SK-N-SH (cell line): ENCODE results near the gene UBXN2A. TPM values are rescaled to one million over a fixed set of nuclear protein-coding genes. Genes with fewer than 3 reads are reported as not detected.
A peak's percentile ranks its signal among the peaks of the same experiment; 100 is the strongest.

Experiments used
- CTCF ChIA-PET: fragments of 300-600, 350-600 bp; formaldehyde crosslinking; extraction: SDS; loops from one replicate; lab custom pipeline; 2021; lab: Yijun Ruan, JAX
- POLR2A ChIA-PET: fragments of 350-600 bp; sonication (Branson Sonifier 250); formaldehyde crosslinking; extraction: SDS; loops from one replicate; lab custom pipeline; 2020; ENCODE audit warnings: antibody characterized with exemption, inconsistent platforms; lab: Yijun Ruan, JAX
- DNase-seq: peaks from one replicate; pipeline ENCODE4 v3.0.0; 2012
- H2AFZ ChIP-seq: fragments of 200-600 bp; sonication (generic); 2 replicates; pipeline ENCODE4 v1.8.1; 2016; ENCODE audit warnings: antibody characterized with exemption, mild to moderate bottlenecking, low read depth
- H3F3A ChIP-seq: fragments of 200-600 bp; sonication (generic); replicated peaks from 2 replicates; pipeline ENCODE3; 2016; ENCODE audit warnings: antibody characterized with exemption, mild to moderate bottlenecking; ENCODE audit not compliant: insufficient read depth
- H3K27ac ChIP-seq, 2 experiments: fragments of 200-500 bp in 1 of 2; fragments of 200-600 bp in 1 of 2; sonication (Bioruptor generic) in 1 of 2; sonication (generic), shearing (Covaris generic) in 1 of 2; 2 replicates each; pipeline versions ENCODE4 v1.5.1 to v1.6.1; 2014 to 2016; ENCODE audit warnings: low read depth in 2 of 2, inconsistent platforms in 1 of 2, low read length in 1 of 2, mild to moderate bottlenecking in 1 of 2, mixed read lengths in 1 of 2
- H3K27me3 ChIP-seq: fragments of 200-600 bp; sonication (generic), shearing (Covaris generic); 2 replicates; pipeline ENCODE4 v1.6.1; 2016; ENCODE audit warnings: mixed run types; ENCODE audit not compliant: insufficient read depth
- H3K36me3 ChIP-seq, 2 experiments: fragments of 200-500 bp in 1 of 2; fragments of 200-600 bp in 1 of 2; sonication (Bioruptor generic) in 1 of 2; sonication (generic) in 1 of 2; replicated peaks in 1 of 2; 2 replicates each; pipeline versions ENCODE3 to v1.5.1; 2014 to 2016; ENCODE audit warnings: low read length in 1 of 2, mild to moderate bottlenecking in 1 of 2; ENCODE audit not compliant: insufficient read depth in 2 of 2, control insufficient read depth in 1 of 2
- H3K4me1 ChIP-seq, 2 experiments: fragments of 200-500 bp in 1 of 2; fragments of 200-600 bp in 1 of 2; sonication (Bioruptor generic) in 1 of 2; sonication (generic), shearing (Covaris generic) in 1 of 2; 2 replicates each; pipeline versions ENCODE4 v1.5.1 to v1.6.1; 2014 to 2016; ENCODE audit warnings: low read depth in 1 of 2, low read length in 1 of 2, mixed run types in 1 of 2; ENCODE audit not compliant: insufficient read depth in 2 of 2, control insufficient read depth in 1 of 2
- H3K4me2 ChIP-seq: fragments of 200-600 bp; sonication (generic), shearing (Covaris generic); 2 replicates; pipeline ENCODE4 v1.6.1; 2017; ENCODE audit warnings: mixed run types
- H3K4me3 ChIP-seq, 2 experiments: fragments of 200-500 bp in 1 of 2; fragments of 200-600 bp in 1 of 2; sonication (Bioruptor generic) in 1 of 2; sonication (generic), shearing (Covaris generic) in 1 of 2; 2 replicates each; pipeline versions ENCODE4 v1.5.1 to v1.8.1; 2014 to 2016; ENCODE audit warnings: low read depth in 2 of 2, inconsistent platforms in 1 of 2, low read length in 1 of 2, mild to moderate bottlenecking in 1 of 2, mixed read lengths in 1 of 2, moderate library complexity in 1 of 2
- H3K79me2 ChIP-seq: fragments of 200-600 bp; sonication (generic); 2 replicates; pipeline ENCODE4 v1.8.1; 2017; ENCODE audit warnings: mild to moderate bottlenecking; ENCODE audit not compliant: insufficient read depth
- H3K9ac ChIP-seq: fragments of 200-600 bp; sonication (generic); 2 replicates; pipeline ENCODE4 v1.6.1; 2017; ENCODE audit warnings: mixed run types
- H3K9me2 ChIP-seq: fragments of 200-600 bp; sonication (generic); 2 replicates; pipeline ENCODE4 v1.6.1; 2017; ENCODE audit warnings: mixed run types
- H3K9me3 ChIP-seq: fragments of 200-600 bp; sonication (generic); 2 replicates; pipeline ENCODE4 v1.6.1; 2017; ENCODE audit warnings: mixed run types, mild to moderate bottlenecking, moderate library complexity
- H4K20me1 ChIP-seq: fragments of 200-600 bp; sonication (generic); 2 replicates; pipeline ENCODE4 v1.6.1; 2017; ENCODE audit warnings: mild to moderate bottlenecking, mixed run types; ENCODE audit not compliant: insufficient read depth
- CHD2 ChIP-seq: fragments of 150-350 bp; IDR thresholded peaks from 2 replicates; pipeline ENCODE4 v1.6.1; 2018; ENCODE audit warnings: low read length; ENCODE audit not compliant: partially characterized antibody
- ELF1 ChIP-seq: IDR thresholded peaks from 2 replicates; pipeline ENCODE4 v1.4.0; 2012
- EP300 ChIP-seq, 2 experiments: IDR thresholded peaks; 2 replicates each; pipeline versions ENCODE4 v1.4.0 to v1.6.1; 2012; ENCODE audit warnings: borderline replicate concordance in 1 of 2, low read depth in 1 of 2, low read length in 1 of 2
- EZH2phosphoT487 ChIP-seq: fragments of 200-600 bp; sonication (generic); IDR thresholded peaks from 2 replicates; pipeline ENCODE4 v1.6.1; 2017; ENCODE audit warnings: low read depth, mixed run types, mild to moderate bottlenecking, antibody characterized with exemption, moderate library complexity, borderline replicate concordance
- FOSL2 ChIP-seq: IDR thresholded peaks from 2 replicates; pipeline ENCODE4 v1.4.0; 2012; ENCODE audit warnings: low read depth, mild to moderate bottlenecking, moderate library complexity, borderline replicate concordance
- FOXJ3 ChIP-seq: sonication (generic); formaldehyde crosslinking; IDR thresholded peaks from 2 replicates; pipeline ENCODE4 v1.5.1; 2020; ENCODE audit warnings: mild to moderate bottlenecking, missing genetic modification reagents
- GABPA ChIP-seq: IDR thresholded peaks from 2 replicates; pipeline ENCODE4 v1.4.0; 2012; ENCODE audit warnings: low read depth, mild to moderate bottlenecking
- GATA2 ChIP-seq: sonication (generic); formaldehyde crosslinking; IDR thresholded peaks from 2 replicates; pipeline ENCODE4 v1.5.0; 2020; ENCODE audit warnings: mild to moderate bottlenecking, missing genetic modification reagents
- JUND ChIP-seq: IDR thresholded peaks from 2 replicates; pipeline ENCODE4 v1.4.0; 2012
- MEF2A ChIP-seq: IDR thresholded peaks from 2 replicates; pipeline ENCODE4 v1.4.0; 2012; ENCODE audit warnings: low read depth, borderline replicate concordance
- MXI1 ChIP-seq: IDR thresholded peaks from 2 replicates; pipeline ENCODE4 v1.6.1; 2012; ENCODE audit warnings: mild to moderate bottlenecking, low read depth, low read length, improper control_type of control experiment
- NFIC ChIP-seq: IDR thresholded peaks from 2 replicates; pipeline ENCODE4 v1.4.0; 2012; ENCODE audit warnings: borderline replicate concordance
- NRF1 ChIP-seq: IDR thresholded peaks from 2 replicates; pipeline ENCODE4 v1.6.1; 2012; ENCODE audit warnings: low read depth, mild to moderate bottlenecking, low read length
- RAD21 ChIP-seq: IDR thresholded peaks from 2 replicates; pipeline ENCODE4 v1.6.1; 2012; ENCODE audit warnings: mild to moderate bottlenecking, low read length
- RCOR1 ChIP-seq: fragments of 150-350 bp; IDR thresholded peaks from 2 replicates; pipeline ENCODE4 v1.6.1; 2017; ENCODE audit warnings: antibody characterized with exemption, low read length
- RXRA ChIP-seq: IDR thresholded peaks from 2 replicates; pipeline ENCODE4 v1.4.0; 2012; ENCODE audit warnings: low read depth, mild to moderate bottlenecking, borderline replicate concordance
- SIN3A ChIP-seq: IDR thresholded peaks from 2 replicates; pipeline ENCODE4 v1.6.1; 2012; ENCODE audit warnings: low read depth, mild to moderate bottlenecking, low read length, moderate library complexity, borderline replicate concordance
- TAF1 ChIP-seq: IDR thresholded peaks from 2 replicates; pipeline ENCODE4 v1.6.1; 2012; ENCODE audit warnings: low read depth, mild to moderate bottlenecking, low read length, moderate library complexity, borderline replicate concordance
- TCF12 ChIP-seq: IDR thresholded peaks from 2 replicates; pipeline ENCODE4 v1.4.0; 2012
- TEAD4 ChIP-seq: IDR thresholded peaks from 2 replicates; pipeline ENCODE4 v1.4.0; 2012; ENCODE audit warnings: mild to moderate bottlenecking, borderline replicate concordance; ENCODE audit not compliant: insufficient read depth
- YY1 ChIP-seq: IDR thresholded peaks from 2 replicates; pipeline ENCODE4 v1.4.0; 2012; ENCODE audit warnings: low read depth, mild to moderate bottlenecking
- ZBTB33 ChIP-seq: IDR thresholded peaks from 2 replicates; pipeline ENCODE4 v1.4.0; 2012; ENCODE audit warnings: low read depth, borderline replicate concordance
- WGBS: methylation state at CpG from one replicate; pipeline ENCODE4 v1.1.6; 2017; ENCODE audit warnings: low lambda C conversion rate; 5-methylcytosine and 5-hydroxymethylcytosine counted together
- polyA plus RNA-seq, 3 experiments: library from polyadenylated mRNA; depleted of rRNA; stranded (reverse); fragments of >200 nt; gene quantifications; 2 replicates each; pipeline ENCODE4 v1.2.3, GENCODE V29; 2012
- TF ChIP-seq, protein P1 (sequence below): IDR thresholded peaks from 2 replicates; pipeline ENCODE4; 2012
- TF ChIP-seq, protein P2 (sequence below): fragments of 200-600 bp; sonication (generic); IDR thresholded peaks from 2 replicates; pipeline ENCODE4 v1.6.1; 2017; ENCODE audit warnings: antibody characterized with exemption, mild to moderate bottlenecking, moderate library complexity
- TF ChIP-seq, protein P3 (sequence below): IDR thresholded peaks from 2 replicates; pipeline ENCODE4 v1.4.0; 2012; ENCODE audit warnings: low read depth

UBXN2A gene
- polyA plus RNA-seq, 1 of the 3 experiments (the other 2 are of a cell fraction) = 5.8 TPM

GRCh38 chr2:23926750-23927571 lies 13.3 kb upstream of the UBXN2A start, which contains the start of gene ATAD2B:
Gene ATAD2B, minus strand, starts transcription at chr2:23927123. Its CDS starts 353 bp downstream, at chr2:23926770.
- Histone ChIP-seq H3K36me3 (peaks cover 0 to 10% of the 10 kb centered on the region in 2 experiments), H3K27me3 (no peaks in the 10 kb centered on the region), H3K4me1 (peaks cover 8 to 13% of the 10 kb centered on the region in 2 experiments; a peak in 3 of 4 replicates), H2AFZ (peak within 1 kb of the TSS; percentile 96), H3K9me2 (no peaks in the 10 kb centered on the region), H3K4me2 (peak within 1 kb of the TSS; percentile 77), H3K79me2 (peaks cover 73% of the 10 kb centered on the region), H4K20me1 (peaks cover 14% of the 10 kb centered on the region), H3K9me3 (no peaks in the 10 kb centered on the region), H3K27ac (peak within 1 kb of the TSS; percentile 94 to 95), H3K4me3 (peak within 1 kb of the TSS; percentile 84 to 97), H3F3A (peaks cover 20% of the 10 kb centered on the region), H3K9ac (peak within 1 kb of the TSS; percentile 96)
- DNase-seq = peak; percentile 99
- ChIA-PET CTCF (interaction anchor here (0.6 to 6.6 kb wide), 56 partner anchors 8 to 523 kb away, joined by 3 to 75 read pairs (median 4); partner anchors contain the start of genes FKBP1B, MFSD2B, SF3B6 and TP53I3), POLR2A (interaction anchor here (0.6 to 3.8 kb wide), 18 partner anchors 13 to 866 kb away, joined by 3 to 66 read pairs (median 3); partner anchors contain the start of genes CENPO, FKBP1B, ITSN2 and PTRHD1)
- WGBS = 0% methylated on average over 35 of the region's 88 CpGs
- TF ChIP-seq, protein P1, sequence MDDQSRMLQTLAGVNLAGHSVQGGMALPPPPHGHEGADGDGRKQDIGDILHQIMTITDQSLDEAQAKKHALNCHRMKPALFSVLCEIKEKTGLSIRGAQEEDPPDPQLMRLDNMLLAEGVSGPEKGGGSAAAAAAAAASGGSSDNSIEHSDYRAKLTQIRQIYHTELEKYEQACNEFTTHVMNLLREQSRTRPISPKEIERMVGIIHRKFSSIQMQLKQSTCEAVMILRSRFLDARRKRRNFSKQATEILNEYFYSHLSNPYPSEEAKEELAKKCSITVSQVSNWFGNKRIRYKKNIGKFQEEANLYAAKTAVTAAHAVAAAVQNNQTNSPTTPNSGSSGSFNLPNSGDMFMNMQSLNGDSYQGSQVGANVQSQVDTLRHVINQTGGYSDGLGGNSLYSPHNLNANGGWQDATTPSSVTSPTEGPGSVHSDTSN = peak; percentile 17; the same call in 1 of the 2 replicates
- no peak for TF ChIP-seq GATA2 (CRISPR knock-in tag)
- peak; percentile 85 for TF ChIP-seq TAF1
- TF ChIP-seq GABPA = peak; percentile 10; the same call in 1 of the 2 replicates
- no peak for TF ChIP-seq TCF12
- TF ChIP-seq MEF2A = no peak
- TF ChIP-seq CHD2 = peak; percentile 95
- TF ChIP-seq FOXJ3 (CRISPR knock-in tag) = peak; percentile 45
- peak; percentile 10; the same call in 1 of the 2 replicates for TF ChIP-seq NFIC
- TF ChIP-seq YY1 = peak; percentile 90
- TF ChIP-seq MXI1 = peak; percentile 73
- TF ChIP-seq JUND = no peak
- TF ChIP-seq ELF1 = no peak; the same call in 1 of the 2 replicates
- peak; percentile 92; the same call in 1 of the 2 replicates for TF ChIP-seq SIN3A
- peak; percentile 23 to 58; a peak in 3 of 4 replicates for TF ChIP-seq EP300 (IDR thresholded peaks at IDR 0.05; ENCODE audit: borderline replicate concordance in 1 of 2, low read depth in 1 of 2, low read length in 1 of 2)
- TF ChIP-seq RAD21 = peak; percentile 84
- no peak for TF ChIP-seq EZH2phosphoT487
- no peak for TF ChIP-seq FOSL2
- TF ChIP-seq, protein P2, sequence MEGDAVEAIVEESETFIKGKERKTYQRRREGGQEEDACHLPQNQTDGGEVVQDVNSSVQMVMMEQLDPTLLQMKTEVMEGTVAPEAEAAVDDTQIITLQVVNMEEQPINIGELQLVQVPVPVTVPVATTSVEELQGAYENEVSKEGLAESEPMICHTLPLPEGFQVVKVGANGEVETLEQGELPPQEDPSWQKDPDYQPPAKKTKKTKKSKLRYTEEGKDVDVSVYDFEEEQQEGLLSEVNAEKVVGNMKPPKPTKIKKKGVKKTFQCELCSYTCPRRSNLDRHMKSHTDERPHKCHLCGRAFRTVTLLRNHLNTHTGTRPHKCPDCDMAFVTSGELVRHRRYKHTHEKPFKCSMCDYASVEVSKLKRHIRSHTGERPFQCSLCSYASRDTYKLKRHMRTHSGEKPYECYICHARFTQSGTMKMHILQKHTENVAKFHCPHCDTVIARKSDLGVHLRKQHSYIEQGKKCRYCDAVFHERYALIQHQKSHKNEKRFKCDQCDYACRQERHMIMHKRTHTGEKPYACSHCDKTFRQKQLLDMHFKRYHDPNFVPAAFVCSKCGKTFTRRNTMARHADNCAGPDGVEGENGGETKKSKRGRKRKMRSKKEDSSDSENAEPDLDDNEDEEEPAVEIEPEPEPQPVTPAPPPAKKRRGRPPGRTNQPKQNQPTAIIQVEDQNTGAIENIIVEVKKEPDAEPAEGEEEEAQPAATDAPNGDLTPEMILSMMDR = peak; percentile 87
- no peak for TF ChIP-seq RXRA
- TF ChIP-seq, protein P3, sequence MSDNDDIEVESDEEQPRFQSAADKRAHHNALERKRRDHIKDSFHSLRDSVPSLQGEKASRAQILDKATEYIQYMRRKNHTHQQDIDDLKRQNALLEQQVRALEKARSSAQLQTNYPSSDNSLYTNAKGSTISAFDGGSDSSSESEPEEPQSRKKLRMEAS = peak; percentile 5; the same call in 1 of the 2 replicates
- TF ChIP-seq ZBTB33 = 0 out of 2 replicates have a peak, but pooled peaks have one; percentile 9
- peak; percentile 75 for TF ChIP-seq RCOR1
- TF ChIP-seq TEAD4 = no peak
- TF ChIP-seq NRF1 = no peak; the same call in 1 of the 2 replicates
